ENCODE measurements around the gene RBP3.

Gene RBP3

GRCh38 chr10:47319784-47320183 lies 28.4 kb upstream of the RBP3 start:
- no peak for DNase-seq

DNA sequence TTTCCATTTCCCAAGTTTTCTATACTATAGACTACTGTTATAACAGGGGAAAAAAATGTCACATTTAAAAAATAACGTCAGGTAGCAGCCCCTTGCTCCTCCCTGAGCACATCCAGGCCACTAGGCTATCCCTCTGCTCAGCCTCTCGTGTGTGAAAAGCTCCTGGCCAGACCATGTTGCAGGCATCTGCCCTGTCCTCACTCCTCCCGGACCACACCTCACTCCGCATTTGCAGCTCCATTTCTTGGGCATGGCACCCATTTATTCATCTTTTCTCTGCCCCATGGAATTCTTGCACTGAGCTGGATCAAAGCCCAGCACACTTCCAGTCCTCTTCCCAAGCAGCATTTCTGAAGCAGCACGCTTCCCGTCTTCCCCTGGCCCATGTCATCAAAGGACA lies 27.4 kb upstream of the RBP3 start:
- no peak for DNase-seq

DNA sequence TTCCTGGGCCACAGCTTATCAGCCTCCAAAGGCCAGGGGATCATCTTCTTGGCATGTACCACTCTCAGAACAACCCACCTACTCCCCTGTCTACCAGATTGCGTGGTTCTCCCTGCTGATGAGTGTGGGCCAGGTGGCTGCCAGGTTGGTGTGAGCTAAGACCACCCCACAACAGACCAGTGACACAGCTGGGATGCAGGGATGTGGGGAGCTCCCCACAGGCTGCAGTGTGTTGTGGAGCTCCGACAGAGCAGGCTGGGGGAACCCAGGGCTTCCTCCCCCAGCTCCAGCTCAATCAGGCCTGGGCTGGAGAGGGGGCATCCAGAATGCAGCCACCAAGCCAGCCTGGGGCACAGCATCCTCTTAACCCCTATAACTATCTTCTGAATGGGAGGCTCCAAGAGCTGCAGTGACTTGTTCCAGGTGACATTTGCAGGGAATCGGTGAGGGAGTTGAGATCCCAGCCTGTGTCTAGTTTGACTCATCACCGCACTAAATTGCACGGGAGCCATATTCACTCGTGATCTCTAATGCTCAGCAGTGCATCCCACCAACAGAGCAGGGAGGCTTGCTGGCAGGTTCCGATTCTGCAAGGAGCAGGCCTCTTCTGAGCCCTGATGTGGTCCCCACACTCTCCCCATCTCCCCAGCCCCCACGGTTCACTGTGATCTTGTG lies 26.5 kb upstream of the RBP3 start:
- DNase-seq = no peak

GRCh38 chr10:47322300-47323061 lies 25.7 kb upstream of the RBP3 start, which contains the start of gene GDF2:
Gene GDF2 (plus strand): TSS chr10:47322454. CDS start chr10:47322669, 215 bp downstream.
- DNase-seq = no peak

GRCh38 chr10:47323087-47323486 lies 25.1 kb upstream of the RBP3 start:
- DNase-seq = no peak

DNA sequence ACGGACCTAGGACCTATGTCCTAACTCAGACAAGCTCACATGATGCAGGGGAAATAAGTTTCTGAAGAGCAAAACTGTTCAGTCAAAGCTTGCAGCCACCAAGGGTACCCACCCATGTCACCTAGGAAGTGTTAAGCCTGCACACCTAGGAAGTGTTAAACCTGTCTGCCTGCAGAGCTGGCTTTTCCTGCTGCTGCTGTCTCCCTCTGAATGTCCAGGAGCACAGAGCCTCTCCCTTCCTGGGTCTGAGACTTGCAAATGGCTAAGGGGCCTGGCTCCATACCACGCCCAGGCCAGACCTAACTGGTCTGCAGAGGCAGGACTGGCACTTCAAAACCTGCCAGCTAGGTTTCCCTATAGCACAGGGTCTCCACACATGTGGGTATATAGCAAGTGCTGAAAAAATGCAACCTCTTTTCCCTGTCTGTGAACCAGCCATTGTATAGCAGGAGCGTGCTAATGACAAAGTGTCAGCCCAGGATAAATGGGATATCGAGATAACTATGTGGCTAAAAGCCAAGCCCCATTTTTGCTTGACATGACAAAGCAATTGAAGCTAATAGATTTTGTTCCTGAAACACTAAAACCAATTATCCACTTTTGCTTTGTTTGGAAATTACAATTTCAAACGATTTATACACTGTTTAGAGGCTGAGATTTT lies 24.4 kb upstream of the RBP3 start:
- DNase-seq = no peak

- no peak for DNase-seq
These were observed 22.6 kb upstream of the RBP3 start for GRCh38 chr10:47325303-47326291.

GRCh38 chr10:47326306-47326926 lies 21.7 kb upstream of the RBP3 start:
- no peak for DNase-seq

- DNase-seq = no peak
These were observed 21.2 kb upstream of the RBP3 start for GRCh38 chr10:47326927-47327330.

DNA sequence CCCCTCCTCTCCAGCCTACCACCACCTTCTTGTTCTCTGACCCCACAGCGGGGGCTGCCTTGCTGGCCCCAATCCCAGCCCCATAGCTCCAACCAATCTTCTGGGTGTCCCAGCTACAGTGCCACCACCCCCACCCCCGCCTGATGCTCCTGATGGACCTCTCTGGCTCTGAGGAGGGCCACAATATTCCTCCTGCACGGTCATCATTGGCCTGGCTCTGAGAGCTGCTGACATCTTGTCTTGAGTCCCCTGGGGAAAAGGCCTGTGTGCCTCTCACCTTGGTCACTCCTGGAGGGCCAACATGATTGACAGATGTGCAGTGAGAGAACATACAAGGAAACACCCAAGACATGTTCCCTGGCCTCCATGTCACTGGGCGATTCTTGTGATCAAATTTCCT lies 18.3 kb upstream of the RBP3 start:
- no peak for DNase-seq

DNA sequence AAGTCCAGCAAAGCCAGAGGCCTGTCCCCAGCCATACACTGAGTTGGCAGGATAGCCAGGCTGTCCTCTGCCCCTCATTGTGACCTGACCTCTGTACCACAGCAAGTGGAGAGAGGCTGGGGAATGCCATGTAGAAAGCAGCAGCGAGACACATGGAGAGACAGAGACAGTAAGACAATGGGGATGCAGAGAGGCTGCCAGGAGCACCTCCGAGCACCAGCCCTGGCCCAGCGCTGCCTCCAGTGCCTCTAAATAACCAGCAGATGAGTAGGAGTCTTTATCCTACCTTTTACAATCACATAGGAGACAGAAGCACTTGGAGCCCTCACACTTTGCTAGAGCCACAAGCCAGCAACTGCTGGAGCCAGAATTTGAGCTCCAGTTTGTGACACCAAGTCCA lies 17.8 kb upstream of the RBP3 start:
- no peak for DNase-seq

DNA sequence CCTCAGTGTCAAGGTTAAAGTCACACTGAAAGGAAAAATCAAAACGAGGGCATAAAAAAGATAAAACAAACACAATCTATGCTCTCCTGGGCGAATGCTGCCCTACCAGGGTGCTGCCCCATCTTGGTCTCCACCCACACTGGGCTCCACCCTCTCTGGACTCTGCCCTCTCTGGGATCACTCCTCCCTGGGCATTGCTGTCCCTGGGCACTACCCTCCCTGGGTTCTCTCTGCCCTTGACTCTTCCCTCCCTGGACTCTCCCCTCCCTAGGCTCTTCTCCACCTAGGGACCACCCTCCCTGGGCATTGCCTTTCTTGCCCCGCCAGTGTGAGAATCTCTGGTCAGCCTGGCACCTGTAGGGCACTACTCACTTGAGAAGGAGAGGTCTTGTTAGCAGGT lies 17.4 kb upstream of the RBP3 start:
- DNase-seq = no peak

DNA sequence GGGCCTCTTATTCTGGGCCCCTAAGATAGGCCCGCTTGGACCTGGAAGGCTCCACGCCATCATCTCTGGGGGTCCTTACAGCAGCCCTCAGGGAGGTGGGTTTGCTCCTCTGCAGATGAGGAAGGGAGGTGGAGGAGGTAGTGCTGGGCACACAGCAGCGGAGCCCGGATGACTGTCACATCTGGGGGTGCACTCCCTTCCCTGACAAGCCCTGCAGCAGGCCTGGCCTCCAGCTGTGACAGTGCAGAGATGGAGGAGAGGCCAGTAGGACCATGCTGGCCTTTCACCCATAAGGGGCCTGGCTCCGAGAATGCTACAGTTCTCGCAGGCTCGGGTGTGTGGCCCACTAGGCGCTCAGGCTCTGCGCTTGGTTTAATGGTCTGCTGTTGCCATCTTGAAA lies 16.7 kb upstream of the RBP3 start:
- DNase-seq = no peak

- DNase-seq = no peak
These were observed 16.2 kb upstream of the RBP3 start for GRCh38 chr10:47331954-47332353.

DNA sequence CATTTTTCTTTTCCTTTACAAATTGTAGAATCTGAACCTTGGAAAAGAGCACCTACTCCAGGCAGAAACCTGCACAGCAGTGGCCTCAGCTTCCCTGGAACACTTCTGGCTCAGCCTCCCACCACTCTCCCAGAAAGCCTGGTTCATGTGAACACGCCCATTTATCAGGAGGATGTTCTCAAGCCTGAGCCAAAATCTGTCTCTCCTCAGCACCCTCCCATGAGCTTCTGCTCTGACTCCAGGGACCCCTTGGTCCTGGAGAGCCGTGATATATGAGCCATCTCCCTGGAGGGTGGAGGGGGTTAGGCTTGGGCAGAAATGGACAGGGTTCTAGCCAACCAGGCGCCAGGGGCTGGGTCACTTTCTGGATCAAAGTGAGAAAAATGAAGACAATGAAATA lies 15.8 kb upstream of the RBP3 start:
- DNase-seq = no peak

- DNase-seq = no peak
These were observed 15.2 kb upstream of the RBP3 start for GRCh38 chr10:47332946-47333345.

DNA sequence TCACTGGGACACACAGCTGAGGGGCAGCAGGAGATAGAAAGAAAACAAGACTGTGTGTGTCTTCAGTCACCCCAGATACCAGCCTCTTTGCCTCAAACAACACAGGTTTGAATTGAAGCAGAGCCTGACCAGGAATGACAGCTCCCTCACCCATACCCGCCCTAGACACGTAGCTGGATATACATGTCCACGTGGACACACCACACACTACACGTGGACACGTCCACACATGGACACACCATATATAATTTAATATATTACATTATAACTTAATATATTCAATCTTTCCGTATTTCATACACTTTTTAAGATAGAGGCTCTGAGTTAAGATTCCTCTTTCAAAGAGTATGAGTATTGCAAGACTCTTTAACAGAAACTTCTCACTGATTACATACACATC lies 14.6 kb upstream of the RBP3 start:
- DNase-seq = no peak

GRCh38 chr10:47334466-47335295 lies 13.5 kb upstream of the RBP3 start:
- no peak for DNase-seq

DNA sequence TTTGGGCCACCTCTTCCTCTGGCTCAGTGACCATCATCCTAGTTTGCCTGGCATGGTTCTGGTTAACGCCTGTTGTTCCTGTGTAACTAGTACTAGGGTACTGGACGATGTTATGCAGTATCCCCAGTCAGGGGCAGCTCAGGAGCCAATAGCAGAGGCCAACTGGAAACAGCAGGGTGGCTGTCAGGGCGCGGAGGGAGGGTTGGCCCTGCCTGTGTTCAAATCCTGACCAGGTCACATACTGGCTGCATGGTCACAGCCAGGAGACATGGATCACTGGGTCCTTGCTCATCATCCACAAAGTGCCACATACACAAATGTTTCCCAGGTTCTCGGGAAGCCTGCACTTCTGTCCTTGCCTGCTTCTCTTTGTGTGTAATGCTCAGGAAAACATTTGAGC lies 12.3 kb upstream of the RBP3 start:
- no peak for DNase-seq

- no peak for DNase-seq
These were observed 11.6 kb upstream of the RBP3 start for GRCh38 chr10:47336387-47337134.

GRCh38 chr10:47337310-47337709 lies 10.9 kb upstream of the RBP3 start:
- no peak for DNase-seq
